Measurements from ENCODE around the gene DUSP5. TPM values are rescaled to one million over a fixed set of nuclear protein-coding genes. Genes with fewer than 3 reads are reported as not detected.

Gene DUSP5
- total RNA-seq, 1 experiment from 2014 or later = 106 TPM

GRCh38 chr10:110516815-110517492 is 19.2 kb downstream of the DUSP5 start:
- Mint-ChIP-seq H3K4me1 (ENCODE audit: insufficient read depth, unreplicated experiment) (peaks cover 12% of the 10 kb centered on the region), H3K27me3 (ENCODE audit: insufficient read depth, unreplicated experiment) (no peaks in the 10 kb centered on the region), H3K4me3 (ENCODE audit: unreplicated experiment) (no peak overlapping the region), H3K36me3 (ENCODE audit: insufficient read depth, unreplicated experiment) (peaks cover 4% of the 10 kb centered on the region), H3K9me3 (ENCODE audit: unreplicated experiment) (no peaks in the 10 kb centered on the region), H3K27ac (ENCODE audit: low read depth, unreplicated experiment) (no peak overlapping the region)
- no peak for DNase-seq (ENCODE audit: unreplicated experiment)
- TSS peak; percentile 2 for BruUV-seq (replicated peaks)
- no peak for TF ChIP-seq CTCF (IDR thresholded peaks at IDR 0.05; ENCODE audit: unreplicated experiment)
- ChIA-PET CTCF (interaction anchor here (1.4 kb wide), 1 partner anchor 206 kb away, joined by 3 read pairs; no protein-coding TSS in a partner anchor), POLR2A (interaction anchor here (0.7 to 1.0 kb wide), 2 partner anchors 50 to 191 kb away, joined by 3 to 4 read pairs; partner anchors contain the start of gene SMC3)
- intact Hi-C loops (cut with micrococcal nuclease) = no loop called here

GRCh38 chr10:110522365-110522988 is 24.8 kb downstream of the DUSP5 start:
- TF ChIP-seq CTCF (IDR thresholded peaks at IDR 0.05; ENCODE audit: unreplicated experiment) = no peak
- ChIA-PET CTCF (interaction anchor here (0.6 kb wide), 1 partner anchor 126 kb away, joined by 4 read pairs; no protein-coding TSS in a partner anchor), POLR2A (no interaction called here)
- Mint-ChIP-seq H3K27me3 (ENCODE audit: insufficient read depth, unreplicated experiment) (no peaks in the 10 kb centered on the region), H3K36me3 (ENCODE audit: insufficient read depth, unreplicated experiment) (peaks cover 4% of the 10 kb centered on the region), H3K27ac (ENCODE audit: low read depth, unreplicated experiment) (no peak overlapping the region), H3K9me3 (ENCODE audit: unreplicated experiment) (no peaks in the 10 kb centered on the region), H3K4me1 (ENCODE audit: insufficient read depth, unreplicated experiment) (no peaks in the 10 kb centered on the region), H3K4me3 (ENCODE audit: unreplicated experiment) (no peak overlapping the region)
- BruUV-seq (replicated peaks) = no TSS peak
- intact Hi-C loops (cut with micrococcal nuclease) = no loop called here
- no peak for DNase-seq (ENCODE audit: unreplicated experiment)

GRCh38 chr10:110523736-110524135 is 26.0 kb downstream of the DUSP5 start:
- POLR2A ChIA-PET = no interaction called here

More at GRCh38 chr10:110523736-110524135, 26.0 kb downstream of the DUSP5 start:
- H3K4me3 Mint-ChIP-seq (ENCODE audit: unreplicated experiment) = no peak overlapping the region
- DNase-seq (ENCODE audit: unreplicated experiment) = no peak
- peaks cover 4% of the 10 kb centered on the region for H3K36me3 Mint-ChIP-seq (ENCODE audit: insufficient read depth, unreplicated experiment)
- no TSS peak for BruUV-seq (replicated peaks)
- H3K9me3 Mint-ChIP-seq (ENCODE audit: unreplicated experiment) = no peaks in the 10 kb centered on the region
- CTCF ChIA-PET = interaction anchor here (0.6 to 0.9 kb wide), 2 partner anchors 213 to 1660 kb away, joined by 3 read pairs; partner anchors contain the start of gene GPAM
- H3K4me1 Mint-ChIP-seq (ENCODE audit: insufficient read depth, unreplicated experiment) = no peaks in the 10 kb centered on the region
- no peak for TF ChIP-seq CTCF (IDR thresholded peaks at IDR 0.05; ENCODE audit: unreplicated experiment)
- no peak overlapping the region for H3K27ac Mint-ChIP-seq (ENCODE audit: low read depth, unreplicated experiment)
- intact Hi-C loops (cut with micrococcal nuclease) = no loop called here
- no peaks in the 10 kb centered on the region for H3K27me3 Mint-ChIP-seq (ENCODE audit: insufficient read depth, unreplicated experiment)
